GM19395 (cell line): ENCODE results near the gene EHMT1.

Experiments used
- ATAC-seq: cut with Tn5 transposase; IDR thresholded peaks from one replicate; pipeline ENCODE4 v1.9.1; 2021; ENCODE audit warnings: mild to moderate bottlenecking, moderate library complexity; ENCODE audit not compliant: unreplicated experiment

Gene EHMT1

GRCh38 chr9:137618105-137619067 lies at the start of gene EHMT1:
Gene EHMT1 (plus strand): TSS chr9:137619005. CDS start chr9:137619029, 24 bp downstream.
- ATAC-seq = peak; percentile 63

DNA sequence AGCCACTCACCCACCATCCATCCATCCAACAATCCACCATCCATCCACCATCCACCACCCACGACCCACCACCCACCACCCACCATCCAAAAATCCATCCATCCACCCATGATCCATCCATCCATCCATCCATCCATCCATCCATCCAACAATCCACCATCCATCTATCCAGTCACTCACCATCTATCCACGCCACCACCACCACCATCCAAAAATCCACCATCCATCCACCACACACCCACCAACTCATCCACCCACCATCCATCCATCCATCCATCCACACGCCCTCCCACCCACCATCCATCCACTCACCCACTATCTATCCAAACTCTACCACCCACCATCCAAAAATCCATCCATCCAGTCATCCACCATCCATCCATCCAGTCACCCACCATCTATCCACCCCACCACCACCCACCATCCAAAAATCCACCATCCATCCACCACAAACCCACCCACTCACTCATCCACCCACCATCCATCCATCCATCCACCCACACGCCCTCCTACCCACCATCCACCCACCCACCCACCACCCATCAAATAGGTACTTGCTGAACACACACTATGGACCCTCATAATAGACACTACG lies 49.1 kb upstream of the EHMT1 start:
- no peak for ATAC-seq

DNA sequence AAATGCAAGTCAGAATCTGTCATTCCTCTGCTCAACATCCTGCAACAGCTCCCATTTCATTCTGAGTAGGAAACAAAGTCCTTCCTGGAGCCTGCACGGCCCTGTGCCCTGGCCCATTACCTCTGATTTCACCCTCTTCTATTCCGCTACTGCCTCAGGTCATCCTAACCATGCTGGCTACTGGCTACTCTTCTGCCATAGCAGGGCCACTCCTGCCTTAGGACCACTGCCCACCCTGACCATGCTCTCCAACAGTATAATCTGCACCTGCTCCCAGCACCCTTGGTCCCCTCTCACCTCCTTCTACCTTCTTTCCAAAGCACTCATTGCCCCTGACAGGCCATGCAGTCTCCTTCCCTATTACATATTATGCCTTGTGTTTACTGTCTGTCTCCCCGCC lies 48.2 kb upstream of the EHMT1 start:
- no peak for ATAC-seq

DNA sequence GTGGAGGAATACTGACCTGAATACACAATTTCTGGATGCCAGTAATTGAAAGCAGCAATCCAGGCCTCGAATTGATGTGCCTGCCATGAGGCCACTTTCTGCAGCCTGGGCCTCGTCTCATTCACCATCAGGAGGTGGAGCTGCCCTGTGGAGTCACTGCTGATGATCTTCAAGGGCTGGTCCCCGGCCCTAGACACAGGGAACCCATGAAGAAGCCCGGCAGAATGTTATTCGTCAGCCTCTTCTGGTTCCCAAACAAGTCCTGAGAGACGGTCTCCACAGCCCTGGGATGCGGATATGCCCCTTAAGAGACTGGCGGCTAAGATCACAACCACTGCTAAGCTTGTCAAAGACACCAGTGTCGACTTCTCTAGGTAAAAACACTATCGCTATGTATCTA lies 44.6 kb upstream of the EHMT1 start:
- ATAC-seq = no peak

DNA sequence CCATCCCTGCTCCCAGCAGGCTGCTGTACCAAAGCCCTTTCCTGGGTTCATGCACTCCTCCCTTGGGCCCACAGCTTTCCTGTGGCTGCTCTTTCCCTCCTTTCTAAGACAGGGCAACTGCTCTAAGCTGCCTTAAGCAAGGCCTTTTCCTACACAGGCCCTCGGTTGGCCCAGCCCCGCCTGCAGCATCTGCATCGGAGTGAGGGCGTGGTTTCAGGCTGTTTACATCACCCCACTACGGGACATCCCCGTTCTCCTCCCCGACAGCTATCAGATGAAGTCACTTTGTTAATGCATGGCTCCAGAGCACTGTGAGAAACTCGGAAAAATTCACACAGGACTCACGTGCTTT lies 43.5 kb upstream of the EHMT1 start:
- no peak for ATAC-seq

GRCh38 chr9:137575716-137576411 lies 42.9 kb upstream of the EHMT1 start:
- ATAC-seq = no peak

GRCh38 chr9:137578518-137579258 lies 40.1 kb upstream of the EHMT1 start, which contains the start of gene DPH7:
Gene DPH7 (minus strand): TSS chr9:137578925. CDS start chr9:137578777, 148 bp downstream.
- ATAC-seq = peak; percentile 85

DNA sequence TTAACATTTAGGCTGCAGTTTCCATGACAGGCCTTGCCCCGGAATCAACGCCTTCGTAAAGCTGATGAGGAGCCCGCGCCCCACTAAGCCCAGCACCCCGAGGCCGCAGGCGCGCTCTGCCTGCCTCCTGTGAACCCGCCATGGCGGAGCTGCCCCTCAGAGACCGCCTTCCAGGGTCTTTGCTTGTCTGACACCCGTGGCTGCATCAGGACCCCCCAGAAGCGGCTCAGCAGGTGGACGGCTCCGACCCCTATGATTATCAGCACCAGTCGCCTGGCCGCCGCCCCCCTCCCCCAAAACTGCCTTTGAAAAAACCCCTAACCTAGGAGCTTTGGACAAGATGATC lies 39.6 kb upstream of the EHMT1 start:
- ATAC-seq = no peak

DNA sequence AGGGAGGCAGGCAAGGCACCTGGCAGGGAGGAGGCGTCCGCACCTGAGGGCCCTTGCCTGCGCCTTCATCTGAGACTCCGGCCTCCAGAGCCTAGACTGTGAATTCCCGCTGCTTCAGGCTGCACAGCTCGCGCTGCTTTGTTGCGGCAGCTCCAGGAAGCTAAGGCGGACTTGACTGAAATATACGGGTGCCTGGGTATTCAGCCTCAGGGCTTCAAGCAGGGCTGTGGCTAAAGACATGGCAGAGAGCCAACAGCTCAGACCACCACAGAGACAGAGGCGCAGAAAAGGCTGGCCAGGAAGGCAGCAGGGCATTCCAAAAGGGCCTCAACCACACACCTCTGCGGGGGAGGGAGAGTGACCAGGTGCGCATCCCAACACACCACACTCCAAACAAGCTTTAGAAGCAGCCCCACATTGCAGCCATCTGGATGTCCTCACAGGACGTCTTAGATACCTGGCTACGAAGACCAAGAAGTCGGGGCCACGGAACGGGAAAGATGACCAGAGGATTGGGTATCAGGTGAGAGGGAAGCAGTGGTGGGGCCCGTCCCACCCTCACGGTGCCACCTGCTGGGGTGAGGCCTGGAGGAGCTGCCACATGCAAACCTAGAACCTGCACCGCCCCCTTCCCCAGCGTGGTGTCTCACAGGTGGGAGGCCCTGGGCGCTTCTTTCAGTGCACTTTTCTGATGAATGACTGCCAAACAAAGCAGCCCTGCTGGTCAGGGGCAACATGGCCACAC lies 38.4 kb upstream of the EHMT1 start:
- no peak for ATAC-seq

DNA sequence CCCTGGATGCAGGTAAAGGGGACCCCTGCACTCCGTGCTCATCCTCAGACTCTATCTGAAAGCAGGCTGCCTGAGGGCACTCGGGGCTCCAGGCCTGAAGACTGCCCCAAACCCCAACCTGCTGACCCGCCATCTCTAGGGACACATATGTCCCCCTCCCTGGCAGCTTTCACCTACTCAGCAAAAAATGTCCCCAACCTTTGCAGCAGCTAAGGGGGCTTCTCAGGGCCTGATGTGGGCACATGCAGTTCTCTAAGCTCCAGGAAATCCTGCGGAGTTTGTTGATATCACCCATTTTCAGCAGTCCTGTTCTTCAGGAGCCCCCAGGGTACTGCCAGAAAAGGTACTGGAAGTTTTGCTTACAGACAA lies 37.9 kb upstream of the EHMT1 start:
- no peak for ATAC-seq

GRCh38 chr9:137581361-137582285 lies 37.2 kb upstream of the EHMT1 start:
- no peak for ATAC-seq

- no peak for ATAC-seq
These were observed 36.4 kb upstream of the EHMT1 start for GRCh38 chr9:137582286-137582860.

GRCh38 chr9:137583347-137583746 lies 35.5 kb upstream of the EHMT1 start:
- no peak for ATAC-seq

DNA sequence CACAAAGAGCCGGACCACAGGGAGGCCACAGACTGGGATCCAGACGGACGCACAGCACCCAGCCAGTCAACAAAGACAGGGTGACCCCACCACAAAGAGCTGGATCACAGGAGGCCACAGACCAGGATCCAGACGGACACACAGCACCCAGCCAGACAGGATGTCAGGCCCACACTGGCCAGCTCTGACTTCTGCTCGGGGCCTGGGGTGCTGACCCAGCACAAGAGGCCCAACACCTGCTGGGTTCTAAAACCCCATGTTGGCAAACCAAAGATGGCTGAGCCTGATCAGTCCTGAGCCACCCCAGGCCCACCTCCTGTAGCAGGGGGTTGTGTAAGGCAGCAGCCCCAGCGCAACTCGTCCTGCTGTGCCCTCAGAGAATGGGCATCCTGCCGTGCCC lies 34.8 kb upstream of the EHMT1 start:
- no peak for ATAC-seq

DNA sequence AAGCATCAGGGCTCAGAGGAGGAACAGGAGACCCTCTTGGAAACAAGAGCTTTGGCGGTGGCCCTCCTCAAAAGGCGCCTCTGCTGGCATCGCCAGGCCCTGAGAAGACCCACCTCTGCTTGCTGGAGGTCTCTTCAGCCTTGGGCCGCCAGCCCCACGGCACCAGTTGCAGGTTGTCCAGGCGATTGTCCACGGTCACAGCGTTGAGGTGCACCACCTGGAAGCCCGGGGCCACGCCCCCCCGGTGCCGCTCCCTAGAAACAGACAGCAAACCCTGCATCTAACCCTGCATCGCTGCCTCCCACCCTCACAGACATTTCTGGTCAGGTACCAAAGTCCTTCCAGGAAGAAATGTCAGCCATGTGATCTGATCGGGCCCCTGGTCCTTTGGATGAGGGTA lies 32.0 kb upstream of the EHMT1 start:
- no peak for ATAC-seq

DNA sequence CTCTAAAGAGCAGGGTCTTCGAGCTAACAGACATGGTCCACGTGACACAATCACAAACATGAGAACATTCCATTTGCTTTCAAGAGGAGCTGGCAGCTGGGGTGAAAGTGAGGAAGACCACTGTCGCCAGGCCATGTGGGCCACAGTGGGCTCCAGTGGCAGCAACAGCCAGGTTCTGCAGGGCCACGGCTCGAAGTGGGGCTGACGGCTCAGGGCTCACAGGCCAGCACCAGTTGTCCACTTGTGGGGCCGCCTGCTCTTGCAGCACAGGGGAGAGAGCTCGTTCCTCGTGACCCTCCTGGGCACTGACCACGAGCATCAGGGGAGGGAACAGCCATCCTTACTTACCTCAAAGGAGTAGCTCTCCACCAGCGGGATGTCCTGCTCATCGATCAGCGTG lies 30.5 kb upstream of the EHMT1 start:
- no peak for ATAC-seq

GRCh38 chr9:137588891-137589290 lies 29.9 kb upstream of the EHMT1 start:
- ATAC-seq = no peak

GRCh38 chr9:137589441-137590122 lies 29.2 kb upstream of the EHMT1 start:
- peak; percentile 25 for ATAC-seq

- peak; percentile 24 for ATAC-seq
These were observed 28.7 kb upstream of the EHMT1 start for GRCh38 chr9:137590123-137590468.
